Hematopoietic multipotent progenitor cell (in vitro differentiated cells): Measurements from ENCODE around the gene KIRREL3. TPM values are rescaled to one million over a fixed set of nuclear protein-coding genes. Genes with fewer than 3 reads are reported as not detected.

Experiments
- DNase-seq, 3 donors: peaks; one replicate each; pipeline ENCODE4 v3.0.0-alpha.2; 2011 to 2015; ENCODE audit warnings: low read depth in 2 of 3, low spot score in 2 of 3
- total RNA-seq: library from RNA; depleted of rRNA; stranded (reverse); fragments of >200 nt; gene quantifications from one replicate; pipeline ENCODE4 v1.2.3, GENCODE V29; 2012

Gene KIRREL3
- total RNA-seq, 1 donor, result not detected

DNA sequence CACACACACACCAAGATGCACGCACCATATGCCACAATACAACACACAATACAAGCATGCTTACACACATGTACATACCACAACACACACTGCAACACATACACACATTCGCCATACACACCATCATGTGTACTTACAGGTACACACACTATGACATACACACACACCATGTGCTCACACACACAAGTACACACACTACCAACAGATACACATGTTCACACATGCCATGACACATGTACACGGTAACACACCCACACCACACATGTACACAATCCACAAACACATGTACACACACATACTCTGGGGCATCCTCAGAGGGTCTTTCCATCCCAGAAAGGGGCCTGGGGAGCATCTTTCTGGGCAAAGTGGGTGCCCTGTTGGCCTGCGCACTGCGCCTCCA lies 562.8 kb downstream of the KIRREL3 start:
- DNase-seq, result no peak

DNA sequence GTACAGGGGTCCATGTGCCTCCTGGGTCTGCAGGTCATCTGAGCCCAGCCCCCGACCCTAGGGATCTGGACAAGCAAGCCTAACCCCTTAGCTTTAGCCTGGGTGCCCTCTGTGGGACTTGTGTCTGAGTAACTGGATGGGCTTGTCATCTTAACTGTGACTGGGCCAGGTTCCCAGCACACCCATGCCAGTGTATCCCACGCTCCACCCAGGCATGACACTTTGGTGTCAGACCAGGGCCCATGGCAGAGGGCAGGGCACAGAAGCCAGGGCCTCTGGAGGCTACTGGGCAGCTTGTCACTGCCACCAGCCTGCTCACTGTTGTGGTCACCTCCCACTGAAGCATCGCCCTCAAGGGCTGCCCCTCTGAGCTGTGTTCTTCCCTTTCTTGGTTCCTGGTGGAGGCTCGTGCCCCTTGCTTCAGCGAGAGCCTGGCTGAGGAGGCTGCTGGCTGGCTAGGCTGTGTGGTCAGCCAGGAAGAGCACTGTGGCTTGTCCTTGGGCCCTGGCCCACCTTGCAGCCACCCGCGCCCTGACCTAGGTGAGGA lies 564.3 kb downstream of the KIRREL3 start:
- no peak for DNase-seq

DNA sequence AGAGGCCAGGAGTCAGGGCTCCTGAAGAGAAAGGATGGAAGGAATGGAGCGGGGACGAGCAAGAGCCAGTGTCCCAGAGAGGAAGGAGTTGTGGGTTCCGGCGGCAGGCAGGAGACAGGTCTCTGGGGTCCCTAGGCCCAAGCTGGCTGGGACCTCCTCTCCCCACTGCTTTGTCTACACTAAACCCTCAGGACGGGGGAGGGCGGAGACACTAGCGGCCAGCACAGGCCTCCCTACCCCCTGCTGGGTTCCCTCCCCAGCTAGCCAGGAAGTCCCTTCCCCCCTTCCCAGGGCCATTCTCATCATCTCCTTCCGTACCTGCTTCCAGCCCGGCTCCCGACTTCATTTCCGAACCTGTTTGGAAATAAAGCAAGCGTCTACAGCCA lies 565.6 kb downstream of the KIRREL3 start:
- no peak for DNase-seq

DNA sequence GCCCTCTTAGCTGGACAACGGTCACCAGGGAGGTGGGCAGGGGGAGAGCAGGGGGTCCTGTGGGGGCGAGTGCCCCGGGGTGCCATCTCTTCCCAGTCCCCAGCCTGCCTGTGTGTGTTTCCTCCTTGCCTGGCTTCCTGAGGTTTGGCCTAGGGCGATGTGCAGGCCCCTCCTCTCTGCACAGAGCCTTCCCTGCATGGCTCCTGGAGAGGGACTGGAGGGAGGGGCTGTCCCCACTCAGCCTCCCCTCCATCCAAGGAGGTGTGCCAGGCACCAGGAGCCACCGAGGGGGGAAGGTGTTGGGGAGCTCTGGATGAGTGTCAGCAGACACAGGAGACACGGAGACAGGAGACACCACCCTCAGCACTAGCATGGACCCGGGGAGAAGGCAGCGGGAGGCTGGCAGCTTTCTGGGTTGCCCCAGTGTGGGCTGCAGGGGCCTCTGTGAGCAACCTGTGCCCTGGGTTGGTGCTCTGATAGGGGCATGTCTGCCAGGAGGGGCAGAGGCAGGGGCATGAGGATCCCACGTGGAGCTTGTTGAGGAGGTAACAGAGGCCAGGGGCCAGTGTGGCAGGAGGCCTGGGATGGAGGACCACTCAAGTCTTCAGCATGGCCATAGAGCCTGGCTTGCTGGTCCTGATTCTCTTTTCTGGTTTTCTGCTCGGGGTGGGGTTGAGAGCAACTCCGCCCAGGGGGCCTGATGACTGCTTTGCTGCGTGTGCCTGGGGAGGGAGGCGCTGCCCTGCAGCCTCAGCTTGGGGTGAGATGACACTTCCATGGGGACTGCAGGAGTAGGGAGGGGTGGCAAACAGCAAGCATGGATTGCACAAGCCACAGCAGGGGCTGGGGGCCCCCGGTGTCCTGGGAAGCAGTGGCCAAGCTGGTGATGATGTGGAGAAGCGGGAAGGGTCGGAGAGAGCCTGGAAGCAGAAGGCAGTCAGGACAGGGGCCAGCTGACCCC lies 566.3 kb downstream of the KIRREL3 start:
- no peak for DNase-seq

DNA sequence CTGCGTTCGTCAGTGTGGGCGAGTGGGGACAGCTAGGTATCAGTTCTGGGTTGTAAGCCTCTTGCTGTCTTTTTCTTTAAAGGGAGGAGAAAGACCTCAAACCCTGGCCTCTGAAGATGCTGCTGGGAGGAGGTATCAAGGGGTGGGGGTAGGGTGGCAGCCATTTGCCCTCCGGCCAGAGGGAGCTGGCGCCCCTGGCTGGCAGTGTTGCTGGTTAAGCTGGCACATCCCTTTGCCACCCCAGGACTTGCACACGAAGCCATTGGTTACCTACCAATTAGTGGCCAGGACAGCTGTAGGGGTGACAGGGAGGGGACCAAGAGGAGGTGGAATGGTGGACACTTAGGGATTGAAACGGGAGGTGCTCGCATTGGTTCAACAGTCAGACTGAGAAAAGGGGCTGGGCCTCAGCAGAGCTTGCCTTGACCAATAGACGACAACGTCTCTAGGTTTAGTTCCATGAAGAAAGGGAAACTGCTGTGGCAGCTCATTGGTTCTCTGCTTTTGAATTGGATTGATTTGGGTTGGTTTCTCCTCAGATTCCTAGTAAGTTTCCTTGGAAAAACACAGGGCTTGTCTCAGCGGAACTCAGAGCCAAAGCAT lies 567.2 kb downstream of the KIRREL3 start:
- DNase-seq, result no peak

DNA sequence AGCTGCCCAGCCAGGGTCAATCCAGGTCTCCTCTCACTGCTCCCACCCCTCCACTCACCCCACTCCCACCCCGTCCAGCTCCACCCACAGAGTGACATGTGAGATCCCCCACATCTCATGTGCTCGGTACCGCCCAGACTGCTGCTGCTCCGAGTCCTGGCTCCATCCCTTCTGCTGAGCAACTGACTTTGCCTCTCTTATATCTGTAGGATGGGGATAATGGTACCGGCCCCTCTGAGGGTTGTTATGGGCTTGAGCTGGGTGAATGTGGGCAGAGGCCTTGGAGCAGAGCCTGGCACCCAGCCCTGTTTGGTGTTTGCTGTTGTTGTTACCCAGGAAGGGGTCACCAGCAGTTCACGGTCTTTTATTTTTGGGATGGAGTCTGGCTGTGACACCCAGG lies 568.0 kb downstream of the KIRREL3 start:
- DNase-seq, result no peak

DNA sequence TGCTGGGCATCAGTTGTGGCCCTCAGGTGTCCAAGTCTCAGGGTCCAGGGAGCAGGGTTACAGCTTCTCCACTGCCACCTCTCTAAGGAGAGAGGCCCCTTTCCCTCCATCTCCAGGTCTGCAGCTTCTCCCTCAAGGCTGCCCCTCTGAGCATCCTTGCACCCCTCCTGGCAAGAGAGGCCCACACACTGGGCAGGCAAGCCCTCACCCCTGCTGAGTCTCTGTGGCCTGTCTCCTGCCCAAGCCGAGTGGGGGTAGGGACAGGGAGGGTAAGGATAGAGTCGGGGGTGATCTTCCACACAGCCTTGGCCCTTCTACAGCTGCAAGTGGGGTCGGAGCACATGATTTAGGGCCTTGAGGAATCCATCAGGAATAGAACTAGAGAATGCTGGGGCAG lies 568.5 kb downstream of the KIRREL3 start:
- DNase-seq, result no peak

DNA sequence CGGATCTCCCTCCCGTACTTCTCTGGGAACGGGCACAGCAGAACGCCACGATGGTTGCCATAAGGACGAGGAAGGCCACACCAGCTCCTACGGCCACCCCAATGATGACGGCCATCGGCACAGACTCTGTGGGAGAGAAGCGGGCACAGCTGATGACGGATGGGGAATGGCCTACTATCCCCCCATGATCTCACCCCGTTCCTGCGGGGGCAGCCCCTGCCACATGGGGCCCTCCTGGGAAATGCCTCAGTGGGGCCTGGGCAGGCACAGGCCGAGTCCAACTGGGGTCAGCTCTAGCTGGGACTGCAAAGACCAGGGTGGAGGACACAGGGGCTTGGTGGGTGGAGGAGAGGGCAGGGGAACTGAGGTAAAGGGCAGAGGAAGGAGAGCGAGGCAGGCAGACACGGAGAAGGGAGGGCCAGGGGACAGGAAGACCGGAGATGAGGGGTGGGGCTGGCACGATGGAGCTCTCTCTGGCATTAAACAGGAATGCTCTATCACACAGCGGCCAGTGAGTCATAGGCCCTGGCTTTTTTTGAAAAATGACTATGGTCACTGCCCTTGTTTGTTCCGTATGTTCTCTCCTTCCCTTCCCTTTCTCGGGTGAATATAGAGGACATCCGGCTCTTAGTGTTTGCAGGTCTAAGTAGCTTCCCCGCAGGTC lies 569.0 kb downstream of the KIRREL3 start:
- no peak for DNase-seq

DNA sequence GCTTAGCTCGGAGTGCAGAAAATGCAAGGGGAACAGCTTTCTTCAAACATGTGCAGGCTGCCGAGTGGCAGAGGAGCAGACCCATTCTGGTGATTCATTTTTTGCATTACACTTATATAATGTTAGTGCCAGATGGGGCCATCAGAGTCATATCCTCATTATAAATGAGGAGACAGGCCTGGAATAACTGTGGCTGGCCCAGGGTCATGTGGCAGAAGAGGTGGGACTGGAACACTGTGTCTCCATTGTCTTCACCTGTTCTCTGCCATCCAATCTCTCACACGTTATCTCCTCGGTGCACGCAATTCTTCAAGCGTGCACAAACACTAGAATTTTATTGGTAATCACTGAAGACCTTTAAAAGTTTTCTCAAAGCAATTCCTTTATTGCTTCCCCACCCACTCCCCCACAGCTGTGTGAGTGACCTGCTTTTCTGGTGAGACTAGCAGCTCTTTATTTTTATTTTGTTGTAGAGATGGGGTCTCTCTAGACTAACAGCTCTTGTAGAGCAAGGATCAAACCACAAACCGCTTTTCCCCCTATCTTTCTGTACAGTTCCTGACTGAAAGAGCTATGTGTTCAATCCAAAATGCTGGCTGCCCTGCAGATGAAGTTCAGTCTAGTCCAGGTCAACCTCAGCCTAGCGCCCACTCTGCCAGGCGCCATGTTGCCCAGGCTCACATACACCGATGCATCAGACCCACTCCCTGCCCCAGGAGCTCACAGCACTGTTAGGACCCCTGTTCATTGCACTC lies 569.8 kb downstream of the KIRREL3 start:
- DNase-seq, result peak in 1 of 3 donors; percentile 39

DNA sequence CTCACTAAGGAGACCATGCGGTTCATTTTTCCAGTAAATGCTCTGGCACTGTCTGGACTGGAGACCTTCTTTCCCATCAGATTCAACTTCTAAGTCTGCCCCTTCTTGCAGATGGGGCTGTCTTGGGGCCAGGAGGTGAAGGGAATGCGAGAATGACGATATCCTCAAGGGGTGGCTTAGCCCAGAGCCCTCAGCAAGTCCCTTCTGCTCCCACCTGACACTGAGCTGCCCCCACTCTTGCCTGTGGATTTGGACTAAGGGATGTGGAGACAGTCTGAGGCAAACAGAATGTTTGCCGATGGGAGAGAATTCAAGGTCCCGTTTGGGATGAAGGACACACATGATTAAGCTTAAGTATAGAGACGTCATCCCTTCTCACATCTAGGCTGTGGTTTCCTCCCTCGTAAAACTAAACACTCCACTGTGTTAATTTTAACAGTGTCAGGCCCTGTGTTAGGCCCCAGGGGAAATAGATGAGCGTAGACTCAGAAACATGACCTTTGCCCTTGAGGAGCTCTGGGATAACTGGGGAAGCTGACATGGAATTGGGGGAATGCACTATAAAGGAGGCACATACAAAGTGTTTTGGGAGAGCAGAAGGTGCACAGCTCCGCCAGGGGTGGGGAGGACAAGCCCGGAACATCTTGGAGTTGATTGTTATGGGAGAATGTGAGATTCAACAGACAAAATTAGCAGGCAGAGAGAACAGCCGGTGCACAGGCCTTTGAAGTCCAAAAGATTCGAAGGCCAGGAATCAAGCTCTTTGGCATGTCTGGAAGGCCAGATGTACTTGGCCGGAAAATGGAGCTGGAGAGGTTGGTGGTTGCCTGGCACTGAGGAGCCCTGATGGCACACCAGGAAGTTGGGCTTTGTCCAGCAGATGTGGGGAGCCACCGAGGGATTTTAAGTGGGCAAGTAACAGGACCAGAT lies 573.5 kb downstream of the KIRREL3 start:
- DNase-seq, result no peak

DNA sequence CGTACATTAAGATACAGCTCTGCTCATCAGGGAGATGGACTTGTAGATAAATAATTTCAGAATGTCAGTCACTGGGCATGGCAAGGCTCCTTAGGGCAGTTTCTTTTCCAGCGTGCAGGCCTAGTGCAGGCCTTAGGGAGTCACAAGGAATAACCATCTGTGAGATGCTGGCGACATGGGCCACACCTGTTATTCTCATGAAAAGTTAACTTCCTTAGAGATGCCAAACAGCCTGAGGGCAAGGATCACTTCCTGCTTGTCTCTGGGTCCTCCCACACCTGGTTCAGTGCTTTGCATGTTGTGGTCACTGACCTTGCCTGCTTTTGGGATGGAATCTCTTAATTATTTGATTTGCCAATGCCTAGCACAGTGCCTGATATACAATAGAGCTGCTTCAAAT lies 574.5 kb downstream of the KIRREL3 start:
- no peak for DNase-seq

DNA sequence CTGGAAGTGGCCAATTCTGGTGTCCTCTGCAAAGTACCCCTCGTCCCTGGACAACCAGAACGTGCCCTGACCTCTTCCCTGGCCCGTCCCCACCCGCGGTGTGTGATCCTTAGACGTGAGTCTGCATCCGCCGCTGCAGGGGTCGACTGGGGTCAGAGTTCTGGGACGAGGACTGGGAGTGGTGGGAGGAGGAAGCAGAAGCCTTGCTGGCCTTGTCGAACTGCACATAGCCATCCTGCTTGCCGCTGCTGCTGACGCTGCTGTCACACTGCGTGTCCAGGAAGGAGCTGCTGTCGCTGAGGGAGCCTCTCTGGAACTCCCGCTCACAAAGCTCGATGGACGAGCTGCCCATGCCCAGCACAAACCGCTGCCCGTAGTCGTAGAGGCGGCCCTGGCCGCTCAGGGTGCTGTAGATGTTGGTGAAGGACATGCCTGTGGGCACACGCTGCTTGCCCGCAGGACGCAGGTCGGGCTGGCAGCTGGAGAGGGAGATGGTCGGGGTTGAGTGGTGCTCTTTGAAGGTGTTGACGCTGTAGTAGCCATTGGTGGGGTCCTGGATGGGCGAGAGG lies 576.0 kb downstream of the KIRREL3 start:
- no peak for DNase-seq

DNA sequence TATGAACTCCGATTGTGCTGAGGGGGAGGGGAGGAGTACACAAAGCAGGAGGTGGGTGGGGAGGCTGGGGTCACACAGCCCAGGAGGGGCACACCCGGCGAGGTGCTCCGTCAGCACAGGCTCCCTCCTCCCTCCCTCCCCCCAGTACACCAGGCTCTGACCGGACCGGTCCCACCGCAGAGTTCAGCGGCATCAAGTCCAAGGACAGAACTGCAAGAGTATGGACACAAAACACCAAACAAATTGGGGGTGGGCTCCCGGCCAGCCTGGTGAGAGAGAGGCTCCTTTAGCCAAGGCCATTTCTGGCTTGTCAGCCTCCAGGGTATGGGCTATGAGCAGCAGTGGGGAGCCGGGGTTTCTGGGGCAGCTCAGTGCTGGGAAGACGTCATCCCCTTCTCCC lies 576.8 kb downstream of the KIRREL3 start:
- DNase-seq, result no peak

DNA sequence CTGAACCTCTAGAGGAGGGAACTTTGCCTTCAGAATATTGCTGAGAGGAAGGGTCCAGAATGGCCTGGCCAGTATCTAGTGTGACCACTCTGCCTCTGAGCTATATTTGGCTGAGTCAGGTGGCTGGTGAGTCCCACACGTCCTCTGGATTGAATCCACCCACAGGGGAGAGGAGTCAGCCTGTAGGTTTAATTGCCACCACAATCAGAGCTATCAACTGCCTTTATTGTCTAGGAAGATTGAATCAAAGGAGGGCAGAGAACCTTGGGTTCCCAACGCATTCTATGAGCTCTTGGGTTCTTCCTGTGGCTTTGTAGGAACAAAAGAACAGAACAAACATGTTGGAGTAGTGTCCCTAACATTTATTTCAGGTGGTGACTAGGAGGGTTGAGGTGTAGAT lies 577.4 kb downstream of the KIRREL3 start:
- DNase-seq, result no peak

DNA sequence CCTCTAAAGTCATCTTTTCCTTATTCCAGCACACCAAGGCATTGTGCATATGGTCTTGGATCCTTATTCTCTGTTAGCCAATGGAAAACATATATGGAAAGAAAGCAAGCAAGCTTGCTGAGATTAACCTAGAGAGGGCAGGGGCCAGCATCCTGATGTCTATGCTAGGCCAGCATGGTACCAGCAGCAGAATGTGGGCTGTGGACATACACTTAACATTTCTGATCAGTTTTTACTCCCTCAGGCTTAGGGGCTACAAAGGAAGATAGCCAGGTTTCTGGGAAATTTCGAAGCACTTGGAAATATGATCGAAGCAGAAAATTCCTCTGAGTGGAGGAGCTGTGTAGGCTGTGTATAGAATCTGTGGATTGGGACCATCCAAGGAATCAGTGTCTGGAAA lies 578.1 kb downstream of the KIRREL3 start:
- DNase-seq, result no peak

DNA sequence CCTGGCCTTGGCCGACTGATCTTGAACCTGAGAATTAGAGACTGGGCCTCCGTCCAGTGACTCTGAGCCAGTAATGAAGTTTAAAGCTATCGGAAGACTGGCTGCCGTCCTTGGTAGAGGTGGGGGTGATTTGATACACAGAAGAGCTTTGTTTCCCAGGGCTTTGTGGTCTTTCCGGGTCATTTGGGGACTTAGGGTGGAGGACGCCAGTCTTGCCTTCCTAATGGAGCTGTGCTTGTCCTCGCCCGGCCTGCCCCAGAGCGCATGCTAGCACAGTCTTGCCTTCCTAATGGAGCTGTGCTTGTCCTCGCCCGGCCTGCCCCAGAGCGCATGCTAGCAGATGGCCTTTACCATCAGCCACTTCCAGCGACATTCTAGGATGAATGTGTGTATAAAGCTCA lies 579.3 kb downstream of the KIRREL3 start:
- no peak for DNase-seq

DNA sequence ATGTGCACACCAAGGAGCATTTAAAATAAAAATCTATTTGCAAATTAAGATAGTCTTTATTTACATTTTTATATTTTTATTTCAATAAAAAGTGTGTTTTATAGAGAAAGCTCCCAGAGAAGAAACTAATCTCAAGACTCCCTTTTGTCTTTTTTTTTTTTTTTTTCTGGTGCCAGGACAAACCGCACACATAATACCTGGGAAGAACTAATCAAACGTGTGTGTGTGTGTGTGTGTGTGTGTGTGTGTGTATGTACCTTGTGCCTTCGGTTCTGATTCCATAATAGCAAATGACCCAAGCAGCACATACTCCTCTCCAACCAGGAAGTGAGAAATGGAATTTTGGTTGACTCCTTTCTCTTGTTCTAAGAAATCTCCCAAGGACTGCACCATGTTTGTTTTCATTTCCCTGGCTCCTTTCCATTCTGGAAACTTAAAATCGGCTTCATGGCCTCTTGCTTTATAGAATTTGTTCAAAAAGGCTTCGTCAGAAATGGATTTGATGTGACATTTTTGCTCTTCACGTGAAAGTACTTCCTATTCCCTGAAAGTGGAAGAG lies 579.8 kb downstream of the KIRREL3 start:
- no peak for DNase-seq

DNA sequence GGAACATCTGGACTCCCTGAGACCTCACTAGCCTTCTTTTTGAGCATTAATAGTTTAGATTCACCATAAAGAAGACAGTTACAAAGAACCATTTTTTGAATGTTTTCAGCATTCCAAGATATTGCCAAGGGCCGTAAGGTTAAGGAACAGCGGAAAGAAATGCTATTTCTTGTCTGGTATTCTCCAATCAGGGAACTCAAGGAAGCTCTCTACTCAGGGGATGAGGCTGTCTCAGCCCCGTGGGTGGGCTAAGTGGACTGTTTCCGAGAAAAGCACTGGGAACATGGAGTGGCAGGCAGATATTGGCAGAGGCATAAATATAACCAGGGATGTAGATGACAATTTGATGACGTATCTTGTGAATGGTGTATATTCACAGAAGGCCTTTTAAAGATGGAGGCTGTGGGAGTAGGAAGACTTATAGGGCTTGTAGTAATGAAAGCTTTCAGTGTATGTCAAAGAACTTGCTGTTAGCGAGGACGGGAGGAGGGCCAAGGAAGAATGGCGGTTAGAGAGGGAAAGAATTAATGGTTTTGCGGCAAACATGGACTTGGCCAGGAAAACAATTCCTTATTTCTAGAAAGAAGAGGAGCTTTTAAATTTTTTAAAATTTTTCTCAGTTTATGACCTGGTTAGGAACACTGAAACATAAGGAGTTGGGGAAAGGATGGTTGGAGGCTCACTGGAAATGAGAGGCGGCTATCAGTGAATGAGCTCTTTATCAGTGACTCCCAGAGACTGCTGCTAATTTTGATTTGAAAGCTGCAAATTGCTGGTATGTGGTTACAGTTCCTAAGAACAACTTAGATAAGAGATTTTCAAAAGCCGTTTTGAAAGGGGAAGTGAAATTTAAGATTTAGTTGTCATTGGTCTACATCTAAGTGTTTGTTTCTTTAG lies 580.5 kb downstream of the KIRREL3 start:
- DNase-seq, result peak in 2 of 3 donors; percentile 82 to 94
